ENCODE results near the gene DDX55. TPM values are rescaled to one million over a fixed set of nuclear protein-coding genes. Genes with fewer than 3 reads are reported as not detected.

Gene DDX55
- total RNA-seq, 1 experiment from 2014 or later, result 16.1 TPM

DNA sequence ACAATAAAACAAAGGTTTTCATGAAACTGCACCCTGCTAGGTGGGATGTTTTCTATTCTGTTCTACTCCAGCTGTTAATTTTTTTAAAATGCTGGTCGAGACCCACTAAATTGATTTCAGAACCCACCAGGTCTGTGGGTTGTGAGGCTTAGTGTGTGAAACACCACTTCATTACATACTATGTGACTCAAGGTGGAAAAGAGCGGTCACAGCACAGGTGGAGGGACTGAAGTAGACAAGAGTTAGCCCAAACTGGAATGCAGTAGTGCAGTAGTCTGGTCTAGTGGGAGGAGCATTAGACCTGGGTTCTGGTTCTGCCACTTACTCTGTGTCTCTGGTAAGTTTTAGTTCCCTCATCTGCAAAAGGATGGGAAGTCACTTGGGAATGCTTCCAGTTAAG is 12.2 kb downstream of the DDX55 start:
- DNase-seq (ENCODE audit: low spot score), result no peak

DNA sequence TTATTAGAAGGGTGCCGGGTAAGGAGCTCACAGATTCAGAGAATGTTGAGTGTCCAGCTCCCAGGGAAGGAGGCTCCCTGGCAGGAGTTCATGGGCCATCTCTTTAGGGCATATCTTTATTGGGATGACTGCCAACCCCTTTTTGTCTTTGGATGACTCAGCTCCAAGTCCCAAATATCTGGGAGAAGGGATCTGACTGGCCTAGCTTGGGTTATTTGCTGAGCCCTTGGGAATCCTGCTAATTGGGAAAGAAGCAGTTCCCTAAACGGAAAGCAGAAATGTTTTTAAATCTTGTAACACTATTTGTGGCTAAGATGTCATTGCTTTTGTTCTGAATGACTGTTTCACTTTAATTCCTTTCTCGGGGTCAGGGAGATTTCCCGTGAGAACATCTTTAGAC is 12.6 kb downstream of the DDX55 start:
- no peak for DNase-seq (ENCODE audit: low spot score)

DNA sequence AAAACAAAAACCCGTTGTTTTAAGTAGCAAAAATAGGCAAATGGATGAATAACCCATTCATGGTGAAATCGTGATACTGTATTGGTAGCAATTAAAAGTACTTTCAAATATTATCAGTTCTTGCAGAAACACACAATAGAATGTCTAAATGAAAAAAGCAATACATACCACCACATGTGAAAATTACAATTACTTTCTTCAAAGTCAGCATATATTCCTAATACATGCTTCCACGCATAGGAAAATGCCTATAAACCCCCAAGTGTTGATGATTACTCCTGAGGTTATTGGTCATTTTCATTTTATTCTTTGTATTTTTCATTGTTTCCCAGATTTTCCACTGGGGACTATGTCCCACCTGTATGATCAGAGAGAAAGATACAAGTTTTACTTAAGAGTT is 15.2 kb downstream of the DDX55 start:
- DNase-seq (ENCODE audit: low spot score), result no peak

DNA sequence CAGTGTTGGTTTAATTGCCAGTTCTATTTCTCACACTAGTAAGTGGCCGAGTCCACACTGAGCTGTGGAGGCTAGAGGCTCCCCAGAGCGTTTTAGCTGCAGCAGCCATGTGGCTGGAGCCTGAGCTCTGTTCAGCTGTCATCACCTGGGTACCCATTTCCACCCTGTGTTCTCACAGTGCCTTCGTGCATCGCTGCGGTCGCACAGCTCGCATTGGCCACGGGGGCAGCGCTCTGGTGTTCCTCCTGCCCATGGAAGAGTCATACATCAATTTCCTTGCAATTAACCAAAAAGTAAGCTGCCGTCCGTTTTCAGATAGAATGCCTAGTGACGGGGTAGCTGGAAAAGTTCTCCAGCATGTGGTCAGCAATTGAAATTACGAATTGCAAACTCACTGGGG is 15.7 kb downstream of the DDX55 start:
- DNase-seq (ENCODE audit: low spot score), result no peak

DNA sequence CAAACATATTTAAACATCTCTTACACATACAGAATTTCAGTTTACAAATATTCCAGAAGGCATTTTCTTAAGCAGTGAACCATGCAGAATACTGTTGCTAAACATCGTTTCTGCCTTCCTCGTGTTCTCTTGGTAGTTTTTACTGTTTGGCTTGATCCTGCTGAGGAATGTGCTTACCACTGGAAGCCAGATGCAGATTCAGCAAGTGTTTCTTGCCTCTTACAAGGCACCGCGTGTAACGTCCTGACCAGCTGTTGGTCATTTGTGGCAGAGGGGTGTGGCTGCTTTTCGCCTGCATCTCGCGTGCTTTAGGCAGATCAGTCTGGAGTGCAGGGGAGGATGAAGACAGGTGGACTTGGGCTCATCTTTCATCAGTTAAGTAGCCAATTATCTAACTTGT is 19.2 kb downstream of the DDX55 start:
- DNase-seq (ENCODE audit: low spot score), result no peak

DNA sequence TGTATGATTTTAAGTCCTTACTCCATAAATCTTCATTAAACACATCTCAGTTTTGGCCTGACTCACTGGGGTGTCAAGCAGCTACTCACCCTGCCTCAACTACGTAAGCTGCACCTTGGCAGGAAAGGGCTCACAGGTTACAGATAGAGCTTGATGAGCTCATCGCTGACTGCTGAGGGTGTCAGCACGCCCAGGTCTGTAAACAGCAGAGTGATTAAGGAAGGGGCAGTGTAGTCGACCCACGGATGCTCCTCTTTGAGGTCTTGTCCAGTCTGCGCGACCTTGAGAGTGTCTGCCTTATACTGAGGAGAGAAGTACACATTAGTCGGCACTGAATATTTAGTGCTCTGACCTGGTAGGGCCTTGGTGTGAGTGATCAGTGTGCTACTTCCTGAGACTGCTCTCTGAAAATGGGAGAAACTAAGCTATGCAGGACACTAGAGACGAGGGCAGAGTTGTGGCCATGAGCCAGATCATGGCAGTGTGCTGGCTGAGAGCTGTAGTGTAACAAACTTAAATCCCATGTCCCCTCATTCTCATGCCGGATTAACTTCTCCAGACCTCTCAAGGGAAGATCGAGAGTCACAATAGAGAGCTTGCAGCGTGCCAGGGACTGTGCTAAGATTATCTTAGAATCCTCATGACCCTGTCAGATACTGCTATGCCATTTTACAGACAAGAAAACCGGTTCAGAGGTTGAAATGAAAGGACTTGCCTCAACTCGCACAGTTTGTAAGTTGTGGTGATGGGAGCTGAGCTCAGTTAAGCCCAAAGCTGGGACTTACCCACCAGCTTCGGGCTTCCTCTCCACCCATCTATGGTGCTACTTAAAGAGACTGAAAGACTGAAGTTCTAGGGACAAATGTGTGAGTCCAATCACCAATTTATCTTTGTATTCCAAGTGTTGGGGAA is 20.0 kb downstream of the DDX55 start:
- no peak for DNase-seq (ENCODE audit: low spot score)

DNA sequence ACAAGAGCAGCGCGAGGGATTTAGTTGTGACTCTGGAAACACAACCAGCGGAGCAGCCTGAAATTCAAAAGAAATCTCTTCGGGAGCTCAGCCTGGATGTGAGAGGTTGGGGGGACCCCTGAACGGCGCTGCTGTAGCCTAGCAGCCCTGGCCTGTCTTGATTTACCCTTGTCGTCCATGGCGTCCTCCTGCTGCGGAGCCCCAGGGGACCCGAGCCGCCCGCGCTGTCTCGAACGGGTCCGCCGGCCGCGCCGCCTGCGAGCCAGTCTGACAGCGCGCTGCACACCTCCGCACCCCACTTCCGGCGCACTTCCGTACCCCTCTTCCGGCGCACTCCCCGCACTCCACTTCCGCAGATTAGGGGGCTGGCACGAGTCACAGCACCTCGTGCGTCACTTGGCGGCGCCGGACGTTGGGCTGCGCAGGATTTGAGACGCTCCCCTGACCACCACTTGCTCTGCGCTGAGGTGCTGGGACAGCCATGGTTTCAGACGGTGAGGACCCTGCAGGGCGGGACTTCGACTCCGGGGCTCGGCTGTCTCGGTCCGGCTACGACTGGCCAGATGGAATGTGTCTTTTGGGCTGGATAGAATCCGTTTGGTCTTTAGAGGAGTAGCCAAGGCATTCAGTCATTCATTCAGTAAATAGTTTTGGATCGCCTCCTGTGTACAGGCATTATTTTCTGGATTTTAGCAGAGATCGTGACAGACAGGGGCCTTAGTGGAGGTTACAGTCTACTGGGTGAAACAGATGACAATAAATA is 31.7 kb downstream of the DDX55 start, which contains the start of the genes EIF2B1 and GTF2H3:
EIF2B1 (minus strand) TSS at position 308 of the 763 bp plus-strand sequence; CDS start at position 179, 129 bp downstream.
GTF2H3 (plus strand) TSS at position 451 of the 763 bp plus-strand sequence; CDS start at position 482, 31 bp downstream.
- peak; percentile 97 for DNase-seq (ENCODE audit: low spot score)

DNA sequence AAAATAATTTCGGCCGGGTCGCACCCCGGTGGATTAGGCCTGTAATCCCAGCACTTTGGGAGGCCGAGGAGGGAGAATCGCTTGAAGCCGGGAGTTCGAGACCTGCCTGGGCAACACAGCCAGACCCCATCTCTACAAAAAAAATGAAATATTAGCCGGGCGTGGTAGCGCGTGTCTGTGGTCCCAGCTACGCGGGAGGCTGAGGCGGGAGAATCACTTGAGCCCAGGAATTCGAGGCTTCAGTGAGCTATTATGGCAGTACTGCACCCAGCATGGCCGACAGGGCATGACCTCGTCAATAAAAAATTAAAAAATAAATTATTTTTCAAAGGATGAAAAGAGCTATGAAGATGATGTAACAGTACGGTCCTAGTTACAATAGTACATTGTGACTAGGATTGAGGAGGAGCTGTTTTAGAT is 32.3 kb downstream of the DDX55 start:
- no peak for DNase-seq (ENCODE audit: low spot score)

DNA sequence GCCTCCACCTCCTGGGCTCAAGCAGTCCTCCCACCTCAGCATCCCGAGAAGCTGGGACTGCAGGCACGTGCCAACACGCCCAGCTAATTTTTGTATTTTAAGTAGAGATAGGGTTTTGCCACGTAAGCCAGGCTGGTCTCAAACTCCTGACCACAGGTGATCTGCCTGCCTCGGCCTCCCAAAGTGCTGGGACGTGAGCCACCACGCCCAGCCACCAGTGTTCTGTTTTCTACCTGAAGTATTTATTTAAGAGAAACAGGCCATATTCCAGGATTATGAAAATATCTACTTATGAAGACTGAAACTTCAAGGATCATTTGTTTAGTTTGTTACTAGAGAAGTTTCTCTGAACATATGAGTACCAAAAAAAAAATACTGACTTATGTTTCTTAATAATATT is 42.0 kb downstream of the DDX55 start:
- no peak for DNase-seq (ENCODE audit: low spot score)

DNA sequence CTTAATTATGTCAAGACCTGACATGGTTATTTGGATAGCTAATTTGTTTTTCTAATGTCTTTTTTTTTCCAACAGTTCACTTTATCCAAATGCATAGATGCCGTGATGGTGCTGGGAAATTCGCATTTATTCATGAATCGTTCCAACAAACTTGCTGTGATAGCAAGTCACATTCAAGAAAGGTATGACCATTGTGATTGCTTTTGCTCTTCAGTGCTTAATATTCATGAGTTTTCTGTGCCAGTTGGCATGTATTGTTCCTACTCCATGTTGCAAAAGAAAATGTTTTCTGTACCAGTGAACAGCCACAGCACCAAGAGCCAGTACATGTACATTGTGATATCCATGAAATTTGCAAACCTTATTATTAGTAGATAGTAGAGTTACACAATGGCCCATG is 43.5 kb downstream of the DDX55 start:
- no peak for DNase-seq (ENCODE audit: low spot score)

DNA sequence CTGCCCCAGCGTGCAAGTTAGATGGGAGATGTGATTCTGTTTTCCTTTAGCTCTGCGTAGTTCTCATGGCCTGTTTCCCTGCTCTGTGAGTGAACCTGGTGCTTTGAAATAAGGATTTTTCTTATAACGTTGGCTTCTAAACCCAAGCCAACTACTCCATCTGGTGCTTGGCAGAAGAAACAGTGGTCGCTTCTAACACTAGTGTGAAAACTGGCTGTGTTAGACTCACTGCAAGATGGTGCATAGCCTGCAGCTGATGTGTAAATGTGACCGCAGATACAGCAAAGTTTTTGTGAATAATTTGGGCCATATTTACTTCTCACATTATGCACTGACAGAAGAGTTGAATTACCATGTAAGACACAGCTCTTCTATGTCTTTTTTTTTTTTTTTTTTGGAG is 44.0 kb downstream of the DDX55 start:
- no peak for DNase-seq (ENCODE audit: low spot score)

DNA sequence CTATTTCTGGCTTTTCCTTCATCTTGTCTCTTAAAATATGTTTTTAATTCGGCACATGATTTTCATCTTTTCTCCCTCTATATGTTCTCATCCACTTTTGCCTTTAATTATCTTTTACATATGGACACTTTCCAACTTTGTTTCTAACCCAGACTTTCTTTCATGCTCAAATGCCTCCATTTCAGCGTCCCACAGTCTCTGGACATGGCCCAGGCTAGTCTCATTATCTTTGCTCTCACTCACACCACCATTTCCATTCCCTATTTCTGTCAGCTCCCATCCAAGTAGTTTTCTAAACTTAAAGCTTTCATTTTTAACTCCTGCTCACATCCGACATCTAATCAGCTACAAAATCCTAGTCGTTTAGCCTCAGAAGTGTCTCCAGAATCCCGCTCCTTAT is 46.5 kb downstream of the DDX55 start:
- DNase-seq (ENCODE audit: low spot score), result no peak

DNA sequence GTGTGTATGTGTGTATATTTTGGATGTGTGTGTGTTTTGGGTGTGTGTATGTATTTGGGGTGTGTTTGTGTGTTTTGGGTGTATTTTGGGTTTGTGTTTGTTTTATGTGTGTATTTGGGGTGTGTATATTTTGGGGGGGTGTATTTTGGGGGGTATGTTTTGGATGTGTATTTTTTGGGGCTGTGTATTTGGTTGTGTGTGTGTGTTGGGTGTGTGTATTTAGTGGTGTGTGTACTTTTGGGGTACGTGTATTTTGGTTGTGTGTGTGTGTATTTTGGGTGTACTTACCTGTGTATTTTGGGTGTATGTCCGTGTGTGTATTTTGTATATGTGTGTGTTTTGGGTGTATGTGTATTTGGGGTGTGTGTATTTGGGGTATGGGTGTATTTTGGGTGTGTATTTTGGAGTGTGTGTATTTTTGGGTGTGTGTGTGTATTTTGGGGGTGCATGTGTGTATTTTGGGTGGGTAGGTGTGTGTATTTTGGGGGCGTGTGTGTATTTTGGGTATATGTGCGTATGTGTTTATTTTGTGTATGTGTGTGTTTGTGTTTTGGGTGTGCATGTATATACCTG is 52.3 kb downstream of the DDX55 start:
- DNase-seq (ENCODE audit: low spot score), result no peak

DNA sequence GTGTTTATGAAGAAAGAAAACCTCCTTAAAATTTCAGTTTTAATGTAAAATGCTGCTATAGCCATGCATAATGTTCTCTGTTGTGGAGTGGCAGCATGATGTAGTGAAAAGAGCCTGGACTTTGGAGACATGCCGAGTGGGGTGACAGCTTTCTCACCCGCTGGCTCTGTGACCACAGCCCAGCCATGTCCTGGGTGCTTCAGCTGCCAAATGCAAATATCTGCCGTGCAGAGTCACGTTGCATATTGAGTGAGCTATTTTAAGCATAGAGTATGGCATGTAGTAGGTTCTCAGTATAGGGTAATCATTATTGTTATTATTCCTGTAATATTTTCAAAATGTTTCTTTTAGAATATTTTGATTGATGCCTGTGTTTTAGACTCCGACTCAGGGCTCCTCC is 53.5 kb downstream of the DDX55 start:
- no peak for DNase-seq (ENCODE audit: low spot score)

DNA sequence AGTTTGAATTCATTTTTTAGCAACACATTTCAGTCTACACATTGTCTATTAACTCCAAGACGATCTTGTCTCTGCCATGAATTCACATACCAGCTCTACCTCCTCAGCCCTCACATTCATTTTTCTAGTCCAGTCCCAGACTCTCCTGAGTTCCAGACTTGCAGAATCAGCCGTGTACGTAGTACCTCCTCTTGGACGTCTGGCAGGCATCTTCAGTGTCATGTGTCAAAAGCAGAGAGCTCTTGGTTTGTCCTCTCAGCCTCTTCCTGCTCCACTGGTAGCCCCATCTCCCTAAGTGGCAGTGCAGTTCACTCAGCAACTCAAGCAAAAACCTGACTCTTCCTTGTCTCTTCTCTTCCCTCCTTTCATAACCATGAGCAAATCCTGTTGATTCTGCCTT is 54.5 kb downstream of the DDX55 start:
- no peak for DNase-seq (ENCODE audit: low spot score)

DNA sequence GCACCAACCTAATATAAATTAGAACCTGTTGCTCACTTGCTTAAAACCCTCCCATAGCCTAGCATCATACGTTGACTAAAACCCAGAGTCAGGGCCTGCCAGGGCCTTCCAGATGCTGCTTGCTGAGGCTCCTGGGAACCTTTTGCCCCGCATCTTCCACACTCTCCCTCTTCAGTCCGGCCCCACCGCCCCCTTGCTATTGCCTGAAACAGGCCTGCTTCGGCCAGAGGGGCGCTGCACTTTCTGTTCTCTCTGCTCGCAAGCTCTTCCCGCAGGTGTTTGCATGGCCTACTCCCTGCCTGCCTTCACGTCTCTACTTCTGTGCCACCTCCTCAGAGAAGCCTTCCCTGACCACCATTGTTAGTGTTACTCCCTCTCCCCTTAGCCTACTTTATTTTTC is 55.3 kb downstream of the DDX55 start:
- DNase-seq (ENCODE audit: low spot score), result no peak

DNA sequence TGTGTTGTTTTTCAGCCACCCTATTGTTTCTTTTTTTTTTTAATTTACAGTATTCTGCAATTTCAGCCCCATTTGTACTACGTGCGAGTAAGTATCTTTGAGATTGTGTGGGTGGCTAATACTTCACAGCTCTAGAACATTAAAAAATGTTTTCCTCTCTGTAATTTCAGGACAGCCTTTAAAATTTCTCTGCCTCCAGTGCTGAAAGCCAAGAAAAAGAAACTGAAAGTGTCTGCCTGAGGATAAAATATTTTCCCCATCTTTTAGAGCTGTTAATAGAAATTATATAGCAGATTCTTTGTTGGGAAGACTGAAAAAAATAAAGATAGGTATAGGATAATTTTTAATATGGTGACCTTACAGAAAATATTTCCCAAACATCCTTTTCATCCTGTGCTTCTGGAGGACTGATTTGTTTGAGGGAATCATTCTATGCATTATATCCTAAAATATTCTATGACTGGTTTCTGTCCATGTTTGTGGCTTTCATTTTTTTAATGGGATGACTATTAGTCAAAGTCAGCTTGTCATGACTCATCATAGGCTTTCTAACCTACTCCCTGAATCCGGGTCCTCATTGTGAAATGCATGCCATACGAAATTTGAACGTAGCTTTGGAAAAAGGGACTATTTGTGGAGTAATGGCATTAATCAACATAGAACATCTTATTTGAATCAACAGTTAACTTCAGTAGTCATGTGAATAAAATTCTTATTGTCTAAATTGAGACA is 58.3 kb downstream of the DDX55 start:
- peak; percentile 16 for DNase-seq (ENCODE audit: low spot score)

DNA sequence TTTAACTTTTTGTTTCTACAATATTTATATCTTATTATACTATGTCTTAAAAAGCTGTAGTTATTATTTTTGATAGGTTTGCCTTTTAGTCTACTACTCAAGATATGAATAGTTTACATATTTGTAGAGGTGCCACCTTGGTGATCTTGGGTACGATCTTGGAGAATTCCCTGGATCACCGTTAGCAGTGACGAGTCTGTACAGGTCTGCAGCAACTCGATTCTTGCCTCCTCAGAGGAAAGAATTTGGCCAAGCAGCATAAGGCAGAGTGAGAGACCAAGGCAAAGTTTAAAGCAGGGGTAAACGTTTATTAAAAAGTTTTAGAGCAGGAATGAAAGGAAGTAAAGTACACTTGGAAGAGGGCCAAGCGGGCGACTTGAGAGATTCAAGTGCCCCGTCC is 65.9 kb downstream of the DDX55 start:
- DNase-seq (ENCODE audit: low spot score), result no peak

Measured in H4 (cell line).